Subcutaneous abdominal adipose tissue (tissue), 5 donors: ENCODE results near the gene DNAJC11.
A peak's percentile ranks its signal among the peaks of the same experiment; 100 is the strongest.

Experiments used
- H3K27ac ChIP-seq: one replicate; pipeline ENCODE4 v1.7.0; 2013; ENCODE audit warnings: low read depth, mild to moderate bottlenecking, inconsistent platforms, low read length, moderate library complexity
- H3K27me3 ChIP-seq, 5 donors: one replicate each; pipeline ENCODE4 v1.7.0; 2013; ENCODE audit warnings: low read length in 5 of 5, inconsistent platforms in 1 of 5; ENCODE audit not compliant: control insufficient read depth in 5 of 5, insufficient read depth in 4 of 5
- H3K36me3 ChIP-seq, 5 donors: one replicate each; pipeline ENCODE4 v1.7.0; 2013; ENCODE audit warnings: low read length in 5 of 5; ENCODE audit not compliant: control insufficient read depth in 5 of 5, insufficient read depth in 5 of 5
- H3K4me1 ChIP-seq, 5 donors: one replicate each; pipeline ENCODE4 v1.7.0; 2013; ENCODE audit warnings: low read length in 5 of 5, mild to moderate bottlenecking in 3 of 5, moderate library complexity in 1 of 5; ENCODE audit not compliant: control insufficient read depth in 5 of 5, insufficient read depth in 5 of 5
- H3K4me3 ChIP-seq, 5 donors: one replicate each; pipeline ENCODE4 v1.7.0; 2013; ENCODE audit warnings: low read length in 5 of 5, low read depth in 1 of 5
- H3K9ac ChIP-seq, 5 donors: one replicate each; pipeline ENCODE4 v1.7.0; 2013; ENCODE audit warnings: low read length in 5 of 5, mild to moderate bottlenecking in 4 of 5, moderate library complexity in 3 of 5
- H3K9me3 ChIP-seq, 5 donors: one replicate each; pipeline ENCODE4 v1.7.0; 2013; ENCODE audit warnings: low read length in 5 of 5; ENCODE audit not compliant: control insufficient read depth in 5 of 5
- donor health status: healthy.
- donor health status: healthy.
- donor health status: healthy.
- donor health status: healthy.
- donor health status: healthy.

The DNAJC11 gene

DNA sequence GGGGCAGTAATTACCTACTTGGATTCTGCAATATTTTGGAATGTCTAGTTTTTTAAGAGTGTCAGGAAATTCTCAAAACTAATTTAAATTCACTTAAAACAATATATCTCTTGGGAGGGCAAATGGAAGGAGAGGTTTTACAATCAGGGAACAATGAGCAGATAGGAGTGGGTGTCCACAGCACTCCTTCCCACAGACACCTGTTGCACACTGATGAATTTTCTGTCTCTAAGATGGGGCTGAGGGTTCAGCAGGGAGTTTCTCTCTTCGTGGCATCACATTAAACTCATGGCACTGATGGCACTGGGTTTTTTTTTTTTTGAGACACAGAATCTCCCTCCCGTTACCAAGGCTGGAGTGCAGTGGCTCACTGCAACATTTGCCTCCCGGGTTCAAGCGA is 82.6 kb downstream of the DNAJC11 start:
- Histone ChIP-seq H3K9me3 (no peaks in the 10 kb centered on the region), H3K4me3 (no peak overlapping the region), H3K27me3 (no peaks in the 10 kb centered on the region), H3K27ac (no peak overlapping the region), H3K4me1 (peaks cover 5 to 59% (median 42%) of the 10 kb centered on the region in 5 donors), H3K9ac (no peak overlapping the region), H3K36me3 (peaks cover 0 to 43% (median 29%) of the 10 kb centered on the region in 5 donors)

DNA sequence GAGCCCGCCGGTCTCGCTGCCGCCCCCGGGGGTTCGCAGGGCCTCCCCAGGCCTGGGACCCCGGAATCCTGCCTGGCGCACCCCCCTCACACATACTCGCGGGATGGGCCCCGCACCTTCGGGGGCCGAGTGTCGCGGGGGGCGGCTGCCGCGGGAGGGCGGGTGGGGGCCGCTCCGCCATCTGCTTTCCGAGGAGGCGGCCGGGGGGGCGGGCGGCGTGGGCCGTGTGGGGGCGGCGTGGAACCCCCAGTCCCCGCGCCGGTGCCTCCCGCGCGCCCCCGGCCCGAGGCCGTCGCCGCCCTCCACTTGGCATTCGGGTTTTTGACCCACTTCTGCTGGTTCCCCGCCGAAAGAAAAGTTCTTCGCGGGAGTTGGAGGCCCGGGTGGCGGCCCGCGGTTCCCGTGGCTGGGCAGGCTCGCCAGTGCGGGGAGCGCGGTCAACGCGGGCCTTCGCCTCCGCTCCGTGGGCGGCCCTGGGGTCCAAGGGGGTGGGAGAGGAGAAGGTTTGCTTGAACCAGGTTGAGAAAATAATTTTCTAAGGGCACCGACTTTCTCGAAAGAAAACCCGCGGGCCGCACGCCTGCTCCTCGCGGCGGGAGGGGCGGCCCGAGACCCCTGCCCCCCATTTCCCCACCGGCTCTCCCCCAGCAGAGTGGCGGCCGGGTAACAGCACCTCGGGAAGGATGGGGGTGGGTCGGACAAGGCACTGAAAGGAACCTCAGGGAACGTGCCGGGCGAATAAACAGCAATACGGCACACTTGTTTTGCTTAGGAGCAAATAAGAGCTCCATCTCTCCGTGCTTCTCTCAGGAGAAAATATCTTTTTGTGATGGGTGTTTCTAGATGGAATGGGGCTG is 86.5 kb downstream of the DNAJC11 start:
- peaks cover 0 to 20% (median 9%) of the 10 kb centered on the region in 5 donors for H3K36me3 ChIP-seq
- H3K9me3 ChIP-seq = no peaks in the 10 kb centered on the region
- H3K27me3 ChIP-seq = no peaks in the 10 kb centered on the region
- H3K4me1 ChIP-seq = peaks cover 3 to 49% (median 31%) of the 10 kb centered on the region in 5 donors
- H3K4me3 ChIP-seq = peak overlapping the region; percentile 59 to 78 (median 67)
- peak overlapping the region in 4 of 5 donors; percentile 53 to 80 (median 76) for H3K9ac ChIP-seq
- H3K27ac ChIP-seq = peak overlapping the region; percentile 67

DNA sequence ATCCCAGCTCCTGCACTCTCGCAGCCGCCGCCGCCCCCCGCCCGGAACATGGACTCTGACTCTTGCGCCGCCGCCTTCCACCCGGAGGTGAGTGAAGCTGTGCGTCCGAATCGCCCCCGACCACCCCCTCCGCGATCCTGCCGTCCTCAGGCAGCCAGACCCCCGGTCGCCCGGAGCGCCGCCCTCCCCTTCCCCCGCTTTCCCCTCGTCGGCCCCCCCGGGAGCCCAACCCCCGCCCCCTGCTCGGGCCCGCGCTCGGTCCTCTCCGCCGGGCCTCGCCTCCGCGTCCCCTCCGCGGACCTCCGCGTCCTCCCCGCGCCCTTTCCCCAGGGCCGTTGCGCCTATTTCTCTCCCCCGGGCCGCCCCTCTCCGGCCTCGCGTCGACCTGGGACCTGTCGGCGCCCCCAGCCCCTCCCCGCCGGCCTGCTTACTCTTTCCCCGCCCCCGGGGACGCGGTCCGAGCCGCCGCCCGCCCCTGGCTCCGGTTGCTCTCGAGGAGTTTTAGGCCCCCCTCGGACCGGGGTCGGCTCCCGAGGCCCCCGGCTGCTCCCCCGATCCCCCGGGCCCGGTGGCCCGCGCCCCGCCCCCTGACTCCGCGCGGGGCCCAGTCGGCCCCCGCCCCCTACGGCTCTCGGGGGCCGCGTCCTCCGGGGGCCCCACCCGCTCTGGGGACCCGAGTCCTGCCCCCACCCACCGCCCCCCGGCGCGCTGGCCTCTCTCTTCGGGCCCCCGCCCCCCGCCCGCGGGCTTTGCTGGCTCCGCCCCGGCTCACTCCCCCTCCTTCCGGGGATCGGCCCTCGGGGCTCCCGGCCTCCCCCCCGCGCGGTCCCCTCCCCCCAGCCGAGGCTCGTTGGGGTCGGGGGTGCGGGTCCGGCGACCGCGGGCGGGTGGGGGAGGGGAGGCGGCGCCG is 87.3 kb downstream of the DNAJC11 start:
- H3K9me3 ChIP-seq = no peaks in the 10 kb centered on the region
- H3K27ac ChIP-seq = peak overlapping the region; percentile 81
- peaks cover 3 to 49% (median 31%) of the 10 kb centered on the region in 5 donors for H3K4me1 ChIP-seq
- peaks cover 0 to 12% (median 2%) of the 10 kb centered on the region in 5 donors for H3K36me3 ChIP-seq
- peak overlapping the region in 4 of 5 donors; percentile 67 to 78 (median 73) for H3K4me3 ChIP-seq
- peak overlapping the region in 4 of 5 donors; percentile 68 to 96 (median 74) for H3K9ac ChIP-seq
- H3K27me3 ChIP-seq = no peaks in the 10 kb centered on the region

DNA sequence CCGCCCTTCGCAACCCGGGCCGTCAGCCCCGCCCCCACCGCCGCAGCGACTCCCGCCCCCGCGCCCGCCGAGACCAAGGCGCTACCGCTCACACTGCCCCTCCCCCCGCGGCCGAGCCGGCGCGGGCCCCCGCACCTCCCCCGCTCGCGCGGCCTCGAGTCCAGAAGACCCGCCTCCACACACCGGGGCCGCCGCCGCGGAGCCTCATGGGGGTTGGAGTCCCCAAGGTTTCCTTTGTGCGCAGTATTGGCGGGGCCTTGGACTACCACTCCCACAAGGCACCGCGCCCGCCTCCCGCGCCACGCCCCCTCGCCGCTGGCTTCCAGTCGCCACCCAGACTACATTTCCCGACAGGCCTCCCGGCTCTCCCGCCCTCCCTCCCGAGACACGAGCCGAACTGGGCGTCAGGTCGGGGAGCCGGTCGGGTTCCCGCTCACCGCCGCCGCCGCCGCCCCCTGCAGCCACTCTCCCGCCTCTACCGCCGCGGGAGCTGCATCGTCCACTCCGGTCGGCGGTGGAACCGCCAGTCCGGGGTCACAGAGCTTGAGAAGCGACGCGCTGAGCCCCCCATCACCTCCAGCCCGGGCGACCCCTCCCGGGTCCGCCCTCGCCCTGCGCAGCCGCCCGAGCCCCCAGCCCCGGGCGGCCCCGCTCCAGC is 88.1 kb downstream of the DNAJC11 start, which contains the start of gene PHF13:
Gene PHF13, plus strand, starts transcription at position 371 of the 658 bp plus-strand sequence. CDS start 336 bp downstream, outside the sequence.
- Histone ChIP-seq H3K27ac (peak within 1 kb of the TSS; percentile 90), H3K9me3 (no peaks in the 10 kb centered on the region), H3K4me3 (peak within 1 kb of the TSS; percentile 70 to 94 (median 83)), H3K36me3 (peaks cover 0 to 8% (median 0%) of the 10 kb centered on the region in 5 donors), H3K9ac (peak within 1 kb of the TSS; percentile 52 to 96 (median 93)), H3K27me3 (no peaks in the 10 kb centered on the region), H3K4me1 (peaks cover 3 to 49% (median 31%) of the 10 kb centered on the region in 5 donors)

DNA sequence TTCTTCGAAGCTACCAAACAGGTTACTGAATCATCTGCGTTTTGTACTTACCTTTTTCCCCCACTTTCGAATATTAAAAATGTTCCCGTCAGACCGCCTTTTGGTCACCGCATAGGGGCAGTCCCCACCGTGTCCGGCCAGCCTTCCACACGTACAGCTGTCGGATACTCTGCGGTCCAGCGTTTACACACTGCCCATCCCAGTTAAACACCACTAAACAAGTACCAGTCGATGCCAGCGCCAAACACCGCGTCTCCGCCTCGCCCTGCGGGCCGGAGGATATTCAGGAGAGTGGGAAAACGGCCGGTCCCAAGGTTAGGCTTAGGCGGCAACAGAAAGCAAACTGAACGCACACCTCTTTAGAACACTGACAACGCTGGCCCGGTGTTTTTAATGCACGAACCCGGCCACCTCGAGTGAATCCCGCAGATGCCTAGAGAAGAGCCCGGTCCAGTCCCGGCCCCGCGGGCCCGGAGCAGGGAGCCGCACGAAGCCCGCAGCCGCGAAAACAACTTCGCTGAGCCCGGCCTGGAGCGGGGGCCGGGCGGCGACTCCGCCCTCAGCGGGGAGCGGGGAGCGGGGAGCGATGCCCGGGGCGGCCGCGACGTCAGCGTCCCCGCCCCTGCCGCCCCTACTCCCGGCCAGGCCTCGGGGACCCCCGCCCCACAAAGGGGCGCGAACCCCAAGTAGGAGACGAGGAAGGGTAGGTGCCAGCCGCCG is 88.8 kb downstream of the DNAJC11 start:
- peak overlapping the region; percentile 90 for H3K27ac ChIP-seq

DNA sequence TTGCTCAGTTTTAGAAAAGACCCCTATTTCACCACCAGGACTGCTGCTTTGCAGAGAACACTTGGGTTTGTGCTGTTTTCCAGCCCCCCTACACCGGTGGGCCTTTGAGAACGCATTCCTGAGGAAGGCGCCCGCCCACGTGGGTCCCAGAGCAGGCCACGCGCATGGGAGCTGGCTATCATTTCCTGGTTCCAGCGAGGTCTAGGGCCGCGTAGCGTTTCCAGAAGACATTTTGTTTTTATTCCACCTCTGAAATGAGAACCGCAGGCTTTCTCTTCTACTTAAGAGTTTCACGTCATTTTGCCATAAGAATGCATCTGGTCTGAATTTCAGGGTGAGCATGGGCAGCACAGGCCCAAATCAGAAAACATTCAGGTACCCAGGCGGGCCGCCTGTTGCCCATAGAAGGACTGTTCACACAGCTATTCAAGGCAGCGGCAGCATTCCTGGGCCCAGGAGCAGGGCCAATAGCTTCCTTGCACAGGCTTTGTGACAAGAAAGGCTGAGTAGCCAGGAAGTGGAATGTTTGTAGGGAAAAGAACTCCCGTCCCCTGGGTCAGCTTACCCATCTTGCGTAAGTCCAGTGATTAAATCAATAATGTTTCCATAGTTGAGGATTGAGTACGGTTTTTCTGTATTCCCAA is 97.6 kb downstream of the DNAJC11 start:
- Histone ChIP-seq H3K27ac (peak overlapping the region; percentile 100), H3K27me3 (no peaks in the 10 kb centered on the region), H3K9ac (peak overlapping the region; percentile 91 to 99 (median 96)), H3K4me3 (peak overlapping the region; percentile 65 to 99 (median 73)), H3K9me3 (no peaks in the 10 kb centered on the region), H3K4me1 (peaks cover 13 to 57% (median 46%) of the 10 kb centered on the region in 5 donors), H3K36me3 (peaks cover 0 to 5% (median 3%) of the 10 kb centered on the region in 5 donors)

More for the DNA sequence above, 88.8 kb downstream of the DNAJC11 start:
- peak overlapping the region; percentile 52 to 94 (median 87) for H3K9ac ChIP-seq
- no peaks in the 10 kb centered on the region for H3K9me3 ChIP-seq
- no peaks in the 10 kb centered on the region for H3K27me3 ChIP-seq
- H3K4me3 ChIP-seq = peak overlapping the region; percentile 70 to 94 (median 83)
- H3K36me3 ChIP-seq = peaks cover 0 to 7% (median 0%) of the 10 kb centered on the region in 5 donors
- peaks cover 2 to 42% (median 31%) of the 10 kb centered on the region in 5 donors for H3K4me1 ChIP-seq

DNA sequence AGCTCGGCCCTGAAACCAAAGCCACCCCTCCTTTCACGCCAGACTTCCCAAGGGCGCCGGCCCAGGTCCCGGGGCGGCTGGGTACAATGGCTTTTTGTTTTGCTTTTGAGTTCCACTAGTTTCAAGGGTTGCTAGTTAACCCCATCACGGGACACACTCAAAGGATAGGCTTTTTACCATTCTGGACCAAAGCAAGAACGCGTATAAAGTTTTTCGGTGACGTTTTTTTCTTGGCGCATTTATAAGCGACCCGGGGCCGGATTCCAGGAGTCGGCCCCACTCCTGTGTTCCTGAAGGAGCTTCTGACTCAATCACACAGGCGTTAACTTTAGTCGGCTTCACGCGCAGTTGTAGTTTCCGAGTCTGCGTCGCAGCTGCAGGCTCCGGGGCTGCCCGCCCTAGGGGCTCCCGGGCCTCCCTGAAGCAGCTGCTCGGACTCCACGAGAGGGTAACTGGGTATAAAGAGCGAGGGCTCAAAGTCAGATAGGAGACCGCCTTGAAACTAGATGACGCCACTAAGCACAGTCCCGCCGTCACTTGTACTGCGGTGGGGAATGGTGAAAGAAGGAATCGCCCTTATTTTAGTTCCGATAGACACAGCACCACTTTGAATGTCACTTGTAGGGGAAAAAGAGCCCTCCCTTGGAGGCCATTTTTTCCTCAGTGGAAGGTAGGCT is 98.2 kb downstream of the DNAJC11 start:
- H3K27me3 ChIP-seq = no peaks in the 10 kb centered on the region
- H3K36me3 ChIP-seq = peaks cover 0 to 11% (median 6%) of the 10 kb centered on the region in 5 donors
- peak overlapping the region; percentile 65 to 99 (median 73) for H3K4me3 ChIP-seq
- H3K9ac ChIP-seq = peak overlapping the region; percentile 91 to 99 (median 96)
- H3K27ac ChIP-seq = peak overlapping the region; percentile 100
- peaks cover 13 to 62% (median 50%) of the 10 kb centered on the region in 5 donors for H3K4me1 ChIP-seq
- H3K9me3 ChIP-seq = no peaks in the 10 kb centered on the region

DNA sequence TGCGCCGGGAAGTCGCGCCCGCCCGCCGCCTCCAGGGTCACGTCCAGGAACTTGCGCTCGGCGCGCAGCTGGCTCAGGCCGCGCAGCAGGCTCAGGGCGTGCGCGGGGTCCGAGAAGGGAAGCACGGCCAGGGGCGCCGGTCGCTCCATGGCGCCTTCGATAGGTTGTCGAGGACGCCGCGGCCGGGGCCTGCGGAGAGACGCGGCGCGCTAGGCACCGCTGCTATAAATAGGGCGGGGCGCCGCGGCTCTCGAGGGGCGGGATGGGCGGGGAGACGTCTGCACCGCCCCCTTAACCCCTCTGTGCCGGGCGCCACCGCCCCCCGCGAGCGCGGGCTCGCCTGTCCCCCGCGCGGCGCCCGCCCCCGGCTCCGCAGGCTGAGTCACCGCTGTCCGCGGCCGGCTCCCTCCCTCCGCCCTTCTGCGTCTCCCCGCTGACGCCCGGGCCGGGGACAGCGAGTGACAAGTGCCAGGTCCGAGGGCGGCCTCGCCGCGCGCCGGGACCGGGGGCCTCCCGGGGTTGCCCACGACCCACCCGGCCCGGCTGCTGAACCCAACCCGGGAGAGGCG is 98.9 kb downstream of the DNAJC11 start, which contains the start of gene KLHL21:
Gene KLHL21, minus strand, starts transcription at position 201 of the 569 bp plus-strand sequence. Its CDS starts 52 bp downstream, at position 149.
- H3K4me1 ChIP-seq = peaks cover 15 to 69% (median 55%) of the 10 kb centered on the region in 5 donors

More for the DNA sequence above, 98.9 kb downstream of the DNAJC11 start, which contains the start of gene KLHL21:
- Histone ChIP-seq H3K36me3 (peaks cover 0 to 17% (median 9%) of the 10 kb centered on the region in 5 donors), H3K9ac (peak within 1 kb of the TSS; percentile 97 to 99 (median 98)), H3K27ac (peak within 1 kb of the TSS; percentile 100), H3K27me3 (no peaks in the 10 kb centered on the region), H3K4me3 (peak within 1 kb of the TSS; percentile 93 to 99 (median 96)), H3K9me3 (no peaks in the 10 kb centered on the region)
